ENCODE data around the gene ALKBH7. TPM values are rescaled to one million over a fixed set of nuclear protein-coding genes. Genes with fewer than 3 reads are reported as not detected.
A peak's percentile ranks its signal among the peaks of the same experiment; 100 is the strongest.
"Not testable (repeated sequence)": the region's sequence is repeated elsewhere in the genome, so short reads cannot be mapped to it uniquely, and the experiment has no call there.

ALKBH7 gene
- polyA plus RNA-seq (ENCODE audit: insufficient read length in 4 of 4), result 100 to 1,000 TPM in 1 of 4 donors, 10 to 100 TPM in 3; 41.7 to 107 (median 53.5) TPM

GRCh38 chr19:6372594-6373095, at the start of gene ALKBH7:
TSS of gene ALKBH7 (plus strand) at chr19:6372794. CDS start at chr19:6372821, 27 bp downstream.
- peak; percentile 99 to 100 (median 100) for DNase-seq (ENCODE audit: low read depth in 4 of 4, low spot score in 3 of 4)

GRCh38 chr19:6324757-6325156, 47.8 kb upstream of the ALKBH7 start:
- no peak for DNase-seq (ENCODE audit: low read depth in 4 of 4, low spot score in 3 of 4)

DNA sequence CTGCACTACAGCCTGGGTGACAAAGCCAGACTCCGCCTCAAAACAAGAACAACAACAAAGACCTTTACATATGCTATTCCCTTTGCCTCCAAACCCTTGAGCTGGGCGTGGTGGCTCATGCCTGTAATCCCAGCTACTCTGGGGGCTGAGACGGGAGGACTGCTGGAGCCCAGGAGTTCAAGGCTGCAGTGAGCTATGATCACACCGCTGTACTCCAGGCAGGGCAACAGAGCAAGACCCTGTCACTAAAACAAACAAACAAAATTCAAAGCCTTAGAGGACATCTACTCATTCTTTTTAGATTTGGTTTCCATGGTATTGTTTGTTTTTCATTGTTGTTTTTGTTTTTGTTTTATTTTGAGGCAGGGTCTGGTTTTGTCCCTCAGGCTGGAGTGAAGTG, 47.0 kb upstream of the ALKBH7 start:
- no peak for DNase-seq (ENCODE audit: low read depth in 4 of 4, low spot score in 3 of 4)

DNA sequence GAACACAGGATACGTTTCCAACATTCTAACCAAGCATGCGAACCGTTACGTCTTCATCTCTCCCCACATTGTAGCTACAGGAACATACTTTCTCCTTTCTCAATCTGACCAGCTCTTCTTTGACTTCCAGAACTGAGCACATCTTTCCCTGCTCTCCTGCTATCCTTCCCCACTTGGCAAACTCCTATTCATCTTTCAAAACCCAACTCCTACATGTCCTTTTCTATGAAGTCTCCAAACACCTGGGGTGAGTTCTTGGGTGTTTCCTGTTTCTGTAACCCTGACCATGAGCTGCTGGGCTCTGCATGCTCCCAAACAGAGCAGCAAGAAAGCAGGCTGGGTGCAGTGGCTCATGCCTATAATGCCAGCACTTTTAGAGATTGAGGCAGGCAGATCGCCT, 45.8 kb upstream of the ALKBH7 start:
- DNase-seq (ENCODE audit: low read depth in 4 of 4, low spot score in 3 of 4), result no peak

DNA sequence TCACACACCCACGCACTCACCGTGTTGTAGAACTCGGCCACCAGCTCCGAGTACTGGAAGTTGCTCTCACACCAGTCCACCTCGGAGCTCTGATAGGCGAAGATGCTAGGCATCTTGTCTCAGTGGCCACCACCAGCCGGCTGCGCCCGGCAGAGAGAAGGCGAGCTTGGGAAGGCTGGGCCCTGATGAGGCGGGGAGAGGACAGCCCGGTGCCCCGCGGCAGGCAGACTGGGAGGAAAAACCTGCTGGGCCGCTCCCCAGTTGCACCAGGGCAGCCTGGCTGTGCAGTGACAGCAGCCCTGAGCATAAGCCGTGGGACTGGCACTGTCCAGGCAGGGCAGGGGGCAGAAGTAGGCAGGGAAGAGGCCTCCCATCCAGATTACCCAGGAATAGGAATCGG, 39.2 kb upstream of the ALKBH7 start, which contains the start of gene ACER1:
Gene ACER1 (minus strand): TSS at position 174 of the 400 bp plus-strand sequence. CDS start 61 bp downstream, at position 113.
- DNase-seq (ENCODE audit: low read depth in 4 of 4, low spot score in 3 of 4), result no peak

GRCh38 chr19:6334490-6335285, 37.9 kb upstream of the ALKBH7 start:
- DNase-seq (ENCODE audit: low read depth in 4 of 4, low spot score in 3 of 4), result no peak

GRCh38 chr19:6340493-6341201, 31.9 kb upstream of the ALKBH7 start:
- no peak for DNase-seq (ENCODE audit: low read depth in 4 of 4, low spot score in 3 of 4)

GRCh38 chr19:6343462-6343861, 29.1 kb upstream of the ALKBH7 start:
- no peak for DNase-seq (ENCODE audit: low read depth in 4 of 4, low spot score in 3 of 4)

GRCh38 chr19:6349271-6349670, 23.3 kb upstream of the ALKBH7 start:
- DNase-seq (ENCODE audit: low read depth in 4 of 4, low spot score in 3 of 4), result not testable (repeated sequence)

- no peak for DNase-seq (ENCODE audit: low read depth in 4 of 4, low spot score in 3 of 4)
Observed at GRCh38 chr19:6350688-6351087, 21.9 kb upstream of the ALKBH7 start.

DNA sequence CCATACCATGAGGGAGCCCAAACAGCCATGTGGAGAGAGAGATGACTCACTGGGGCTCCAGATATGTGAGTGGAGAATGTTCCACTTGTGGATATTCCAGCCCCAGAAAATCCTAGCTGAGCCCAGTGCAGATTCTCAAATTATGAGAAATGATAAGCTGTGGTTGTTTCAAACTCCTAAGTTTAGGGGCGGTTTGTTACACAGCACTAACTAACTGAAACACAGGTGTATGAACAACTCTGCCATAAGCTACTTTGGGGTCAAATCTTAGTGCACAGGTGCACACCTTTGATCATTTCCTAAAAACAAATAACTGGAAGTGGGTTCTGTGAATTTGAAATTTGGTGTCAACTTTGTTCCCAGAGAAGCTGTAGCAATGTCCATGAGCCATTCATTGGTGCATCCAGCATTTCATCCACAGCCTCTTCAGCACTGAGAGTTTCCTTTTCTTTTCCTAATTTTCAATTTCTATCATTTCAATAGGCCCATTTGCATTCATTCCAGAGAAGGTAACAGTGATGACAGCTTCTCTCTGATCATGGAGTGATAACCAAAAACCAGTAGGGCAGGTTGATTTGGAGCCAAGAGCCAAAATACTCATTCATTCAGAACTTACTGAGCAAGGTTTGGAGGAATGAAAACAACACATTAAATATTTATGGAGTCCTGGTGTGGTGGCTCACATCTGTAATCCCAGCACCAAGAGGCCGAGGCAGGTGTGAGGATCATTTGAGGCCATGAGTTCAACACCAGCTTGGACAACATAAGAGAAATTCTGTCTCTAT, 20.0 kb upstream of the ALKBH7 start:
- no peak for DNase-seq (ENCODE audit: low read depth in 4 of 4, low spot score in 3 of 4)

DNA sequence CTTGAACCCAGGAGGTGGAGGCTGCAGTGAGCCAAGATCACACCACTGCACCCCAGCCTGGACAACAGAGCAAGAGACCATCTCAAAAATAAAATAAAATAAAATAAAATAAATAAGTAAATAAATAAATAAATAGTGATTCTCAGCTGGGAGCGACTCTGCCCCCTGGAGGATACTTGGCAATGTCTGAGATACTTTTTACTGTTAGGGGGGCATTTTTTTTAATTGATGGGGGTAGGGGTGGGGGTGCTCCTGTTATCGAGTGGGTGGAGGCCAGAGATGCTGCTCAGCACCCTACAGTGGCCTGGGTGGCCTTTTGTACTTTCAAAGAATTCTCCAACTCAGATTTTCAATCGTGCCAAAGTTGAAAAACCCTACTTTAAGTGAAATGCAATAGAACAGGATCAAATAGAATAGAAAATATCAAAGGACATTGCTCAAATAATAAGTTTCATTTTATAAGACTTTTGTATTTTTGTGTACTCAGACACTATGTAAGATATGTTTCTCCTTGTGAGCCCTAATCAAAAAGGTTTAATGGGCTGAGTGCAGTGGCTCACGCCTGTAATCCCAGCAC, 18.4 kb upstream of the ALKBH7 start:
- no peak for DNase-seq (ENCODE audit: low read depth in 4 of 4, low spot score in 3 of 4)

DNA sequence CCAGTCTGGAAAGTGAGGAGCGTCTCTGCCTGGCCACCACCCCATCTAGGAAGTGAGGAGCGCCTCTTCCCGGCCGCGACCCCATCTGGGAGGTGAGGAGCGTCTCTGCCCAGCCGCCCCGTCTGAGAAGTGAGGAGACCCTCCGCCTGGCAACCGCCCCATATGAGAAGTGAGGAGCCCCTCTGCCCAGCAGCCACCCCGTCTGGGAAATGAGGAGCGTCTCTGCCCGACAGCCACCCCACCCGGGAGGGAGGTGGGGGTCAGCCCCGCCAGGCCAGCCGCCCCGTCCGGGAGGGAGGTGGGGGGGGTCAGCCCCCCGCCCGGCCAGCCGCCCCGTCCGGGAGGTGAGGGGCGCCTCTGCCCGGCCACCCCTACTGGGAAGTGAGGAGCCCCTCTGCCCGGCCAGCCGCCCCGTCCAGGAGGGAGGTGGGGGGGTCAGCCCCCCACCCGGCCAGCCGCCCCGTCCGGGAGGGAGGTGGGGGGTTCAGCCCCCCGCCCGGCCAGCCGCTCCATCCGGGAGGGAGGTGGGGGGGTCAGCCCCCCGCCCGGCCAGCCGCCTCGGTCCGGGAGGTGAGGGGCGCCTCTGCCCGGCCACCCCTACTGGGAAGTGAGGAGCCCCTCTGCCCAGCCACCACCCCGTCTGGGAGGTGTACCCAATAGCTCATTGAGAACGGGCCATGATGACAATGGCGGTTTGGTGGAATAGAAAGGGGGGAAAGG, 17.1 kb upstream of the ALKBH7 start:
- DNase-seq (ENCODE audit: low read depth in 4 of 4, low spot score in 3 of 4), result not testable (repeated sequence)

DNA sequence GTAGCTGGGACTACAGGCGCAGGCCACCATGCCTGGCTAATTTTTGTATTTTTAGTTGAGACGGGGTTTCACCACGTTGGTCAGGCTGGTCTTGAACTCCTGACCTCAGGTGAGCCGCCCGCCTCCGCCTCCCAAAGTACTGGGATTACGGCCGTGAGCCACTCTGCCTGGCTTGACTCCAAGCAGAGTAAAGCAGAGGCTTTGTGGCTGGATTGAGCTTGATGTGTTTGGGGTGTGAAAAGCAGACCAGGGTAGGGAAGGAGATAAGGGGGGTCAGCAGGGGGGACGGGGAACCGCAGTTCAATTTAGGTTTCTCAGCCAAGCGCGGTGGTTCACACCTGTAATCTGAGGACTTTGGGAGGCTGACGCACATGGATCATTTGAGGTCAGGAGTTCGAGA, 15.4 kb upstream of the ALKBH7 start:
- no peak for DNase-seq (ENCODE audit: low read depth in 4 of 4, low spot score in 3 of 4)

GRCh38 chr19:6358003-6358402, 14.6 kb upstream of the ALKBH7 start:
- DNase-seq (ENCODE audit: low read depth in 4 of 4, low spot score in 3 of 4), result no peak

GRCh38 chr19:6359568-6360341, 12.8 kb upstream of the ALKBH7 start:
- DNase-seq (ENCODE audit: low read depth in 4 of 4, low spot score in 3 of 4), result no peak

DNA sequence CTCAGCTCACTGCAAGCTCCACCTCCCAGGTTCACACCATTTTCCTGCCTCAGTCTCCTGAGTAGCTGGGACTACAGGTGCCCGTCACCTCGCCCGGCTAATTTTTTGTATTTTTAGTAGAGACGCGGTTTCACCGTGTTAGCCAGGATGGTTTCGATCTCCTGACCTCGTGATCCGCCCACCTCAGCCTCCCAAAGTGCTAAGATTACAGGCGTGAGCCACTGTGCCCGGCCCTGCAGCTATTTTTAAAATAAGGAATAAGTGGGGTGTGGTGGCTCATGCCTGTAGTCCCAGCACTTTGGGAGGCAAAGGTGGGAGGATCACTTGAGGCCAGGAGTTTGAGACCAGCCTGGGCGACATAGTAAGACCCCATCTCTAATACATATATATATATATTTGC, 12.1 kb upstream of the ALKBH7 start:
- not testable (repeated sequence) for DNase-seq (ENCODE audit: low read depth in 4 of 4, low spot score in 3 of 4)

DNA sequence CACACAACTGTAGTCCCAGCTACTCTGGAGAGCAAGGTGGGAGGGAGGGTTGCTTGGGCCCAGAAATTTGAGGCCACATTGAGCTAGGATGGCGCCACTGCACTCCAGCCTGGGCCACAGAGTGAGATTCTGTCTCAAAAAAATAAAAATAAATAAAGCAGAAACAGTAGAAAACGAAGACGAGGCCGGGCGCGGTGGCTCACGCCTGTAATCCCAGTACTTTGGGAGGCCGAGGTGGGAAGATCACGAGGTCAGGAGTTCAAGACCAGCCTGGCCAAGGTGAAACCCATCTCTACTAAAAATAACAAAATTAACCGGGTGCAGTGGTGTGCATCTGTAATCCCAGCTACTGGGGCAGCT, 11.8 kb upstream of the ALKBH7 start:
- DNase-seq (ENCODE audit: low read depth in 4 of 4, low spot score in 3 of 4), result not testable (repeated sequence)

- DNase-seq (ENCODE audit: low read depth in 4 of 4, low spot score in 3 of 4), result no peak
Observed at GRCh38 chr19:6362027-6362350, 10.6 kb upstream of the ALKBH7 start.
